Esophagus muscularis mucosa (tissue), 4 donors: Measurements from ENCODE around the gene NAIF1. TPM values are rescaled to one million over a fixed set of nuclear protein-coding genes. Genes with fewer than 3 reads are reported as not detected.
A peak's percentile ranks its signal among the peaks of the same experiment; 100 is the strongest.
"Not testable (repeated sequence)": the region's sequence is repeated elsewhere in the genome, so short reads cannot be mapped to it uniquely, and the experiment has no call there.

Experiments
- DNase-seq: peaks from one replicate; pipeline ENCODE4 v3.0.0-alpha.2; 2017; ENCODE audit errors: extremely low spot score
- H3K27ac ChIP-seq, 4 donors: fragments of 200-600 bp; sonication (generic); replicated peaks in 1 of 4; 1 replicate in 3 of 4; 2 replicates in 1 of 4; pipeline ENCODE4 v1.5.1; 2016 to 2019; ENCODE audit warnings: mild to moderate bottlenecking in 1 of 4
- H3K27me3 ChIP-seq, 4 donors: fragments of 200-600 bp; sonication (generic); one replicate each; pipeline versions ENCODE4 v1.5.1 to v1.6.0; 2016 to 2019
- H3K36me3 ChIP-seq, 4 donors: fragments of 200-600 bp; sonication (generic); one replicate each; pipeline ENCODE4 v1.5.1; 2016 to 2019
- H3K4me1 ChIP-seq, 4 donors: fragments of 200-600 bp; sonication (generic); one replicate each; pipeline ENCODE4 v1.5.1; 2016 to 2019
- H3K4me3 ChIP-seq, 4 donors: fragments of 200-600 bp; sonication (generic); 1 replicate in 2 of 4; 2 replicates in 2 of 4; pipeline ENCODE4 v1.5.1; 2016 to 2019; ENCODE audit warnings: mild to moderate bottlenecking in 4 of 4, moderate library complexity in 1 of 4
- H3K9me3 ChIP-seq, 4 donors: fragments of 200-600 bp; sonication (generic); 1 replicate in 3 of 4; 2 replicates in 1 of 4; pipeline ENCODE4 v1.5.1; 2016 to 2019
- EP300 ChIP-seq: sonication (generic); formaldehyde crosslinking; IDR thresholded peaks from one replicate; pipeline ENCODE4 v1.6.1; 2017; ENCODE audit warnings: antibody characterized with exemption
- POLR2A ChIP-seq: fragments of 450-650 bp; IDR thresholded peaks from one replicate; pipeline ENCODE4 v1.6.1; 2017; ENCODE audit warnings: antibody characterized with exemption, moderate library complexity, mild to moderate bottlenecking, low read depth
- POLR2AphosphoS5 ChIP-seq, 2 donors: sonication (generic); formaldehyde crosslinking; IDR thresholded peaks; one replicate each; pipeline ENCODE4 v1.6.1; 2017; ENCODE audit warnings: antibody characterized with exemption in 2 of 2
- WGBS: methylation state at CpG from one replicate; pipeline ENCODE4 v1.1.5; 2018; 5-methylcytosine and 5-hydroxymethylcytosine counted together
- intact Hi-C: fragments of 100-400 bp; cut with DNase I; formaldehyde crosslinking; loops from one replicate; pipeline ENCODE4 v1.15.1; 2023
- total RNA-seq, 4 donors: library from RNA; depleted of rRNA; stranded (reverse); fragments of >200 nt; gene quantifications; one replicate each; pipeline versions ENCODE4 v1.1.0 to v1.2.1, GENCODE V29; 2016
- TF ChIP-seq, protein P1 (sequence below), 3 experiments: fragments of 200-600 bp in 2 of 3; fragments of 450-650 bp in 1 of 3; sonication (generic) in 2 of 3; IDR thresholded peaks; one replicate each; pipeline ENCODE4 v1.5.1; 2017 to 2019; ENCODE audit warnings: antibody characterized with exemption in 3 of 3, mild to moderate bottlenecking in 2 of 3, moderate library complexity in 1 of 3

Gene NAIF1
- total RNA-seq, 4 donors from 2014 or later = 5.4 to 12.0 (median 9.7) TPM

DNA sequence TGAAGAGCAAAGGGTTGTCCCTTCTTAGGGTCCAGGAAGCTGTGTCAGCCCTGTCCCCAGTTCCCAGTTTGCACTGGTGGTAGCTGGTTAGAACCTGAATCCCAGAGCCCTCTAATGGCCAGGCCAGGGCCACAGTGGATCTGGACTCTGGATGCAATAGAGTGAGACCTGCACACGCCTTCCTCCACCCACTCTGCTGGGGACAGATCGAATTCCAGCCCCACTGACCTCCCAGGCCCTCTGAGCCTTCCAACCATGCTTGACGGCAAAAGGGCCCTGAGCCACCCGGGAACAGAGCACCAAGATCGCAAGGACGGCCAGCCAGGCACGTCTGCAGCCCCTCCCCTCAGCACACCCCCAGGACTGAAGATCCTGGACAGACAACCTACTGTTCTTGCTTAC, 23.7 kb downstream of the NAIF1 start:
- WGBS = 76% methylated on average over 5 of the region's 7 CpGs
- Histone ChIP-seq H3K27me3 (no peaks in the 10 kb centered on the region), H3K4me3 (no peak overlapping the region), H3K36me3 (no peaks in the 10 kb centered on the region), H3K9me3 (no peaks in the 10 kb centered on the region), H3K4me1 (peaks cover 0 to 5% (median 0%) of the 10 kb centered on the region in 4 donors), H3K27ac (peak overlapping the region in 1 of 4 donors; percentile 33)
- intact Hi-C loops = no loop called here
- no peak for TF ChIP-seq EP300
- no peak for TF ChIP-seq POLR2A
- TF ChIP-seq, protein P1, sequence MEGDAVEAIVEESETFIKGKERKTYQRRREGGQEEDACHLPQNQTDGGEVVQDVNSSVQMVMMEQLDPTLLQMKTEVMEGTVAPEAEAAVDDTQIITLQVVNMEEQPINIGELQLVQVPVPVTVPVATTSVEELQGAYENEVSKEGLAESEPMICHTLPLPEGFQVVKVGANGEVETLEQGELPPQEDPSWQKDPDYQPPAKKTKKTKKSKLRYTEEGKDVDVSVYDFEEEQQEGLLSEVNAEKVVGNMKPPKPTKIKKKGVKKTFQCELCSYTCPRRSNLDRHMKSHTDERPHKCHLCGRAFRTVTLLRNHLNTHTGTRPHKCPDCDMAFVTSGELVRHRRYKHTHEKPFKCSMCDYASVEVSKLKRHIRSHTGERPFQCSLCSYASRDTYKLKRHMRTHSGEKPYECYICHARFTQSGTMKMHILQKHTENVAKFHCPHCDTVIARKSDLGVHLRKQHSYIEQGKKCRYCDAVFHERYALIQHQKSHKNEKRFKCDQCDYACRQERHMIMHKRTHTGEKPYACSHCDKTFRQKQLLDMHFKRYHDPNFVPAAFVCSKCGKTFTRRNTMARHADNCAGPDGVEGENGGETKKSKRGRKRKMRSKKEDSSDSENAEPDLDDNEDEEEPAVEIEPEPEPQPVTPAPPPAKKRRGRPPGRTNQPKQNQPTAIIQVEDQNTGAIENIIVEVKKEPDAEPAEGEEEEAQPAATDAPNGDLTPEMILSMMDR (IDR thresholded peaks at IDR 0.05) = no peak
- TF ChIP-seq POLR2AphosphoS5 (IDR thresholded peaks at IDR 0.05) = no peak
- no peak for DNase-seq

DNA sequence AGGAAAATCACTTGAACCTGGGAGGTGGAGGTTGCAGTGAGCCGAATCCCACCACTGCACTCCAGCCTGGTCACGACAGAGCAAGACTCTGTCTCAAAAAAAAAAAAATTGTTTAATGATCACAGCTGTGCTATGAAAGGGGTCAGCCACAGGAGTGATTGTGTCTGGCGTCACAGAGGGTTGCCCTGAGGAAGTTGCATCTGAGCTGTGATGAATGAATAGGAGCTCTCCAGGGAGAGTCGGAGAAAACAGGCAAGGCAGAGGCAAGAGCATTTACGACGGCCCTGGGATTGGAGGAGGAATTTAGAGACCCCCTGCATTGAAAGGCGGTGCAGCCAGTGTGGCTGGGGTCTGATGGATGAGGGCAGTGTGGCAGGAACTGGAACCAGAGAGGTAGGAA, 25.1 kb downstream of the NAIF1 start:
- WGBS = 86% methylated on average over 7 of the region's 7 CpGs
- DNase-seq = no peak
- no peak overlapping the region for H3K4me3 ChIP-seq
- no peaks in the 10 kb centered on the region for H3K9me3 ChIP-seq
- peaks cover 0 to 5% (median 0%) of the 10 kb centered on the region in 4 donors for H3K4me1 ChIP-seq
- no peaks in the 10 kb centered on the region for H3K27me3 ChIP-seq
- no peaks in the 10 kb centered on the region for H3K36me3 ChIP-seq
- intact Hi-C loops = no loop called here
- TF ChIP-seq POLR2AphosphoS5 (IDR thresholded peaks at IDR 0.05) = no peak
- TF ChIP-seq, protein P1 (IDR thresholded peaks at IDR 0.05) = no peak
- TF ChIP-seq POLR2A = no peak
- no peak for TF ChIP-seq EP300
- no peak overlapping the region for H3K27ac ChIP-seq

DNA sequence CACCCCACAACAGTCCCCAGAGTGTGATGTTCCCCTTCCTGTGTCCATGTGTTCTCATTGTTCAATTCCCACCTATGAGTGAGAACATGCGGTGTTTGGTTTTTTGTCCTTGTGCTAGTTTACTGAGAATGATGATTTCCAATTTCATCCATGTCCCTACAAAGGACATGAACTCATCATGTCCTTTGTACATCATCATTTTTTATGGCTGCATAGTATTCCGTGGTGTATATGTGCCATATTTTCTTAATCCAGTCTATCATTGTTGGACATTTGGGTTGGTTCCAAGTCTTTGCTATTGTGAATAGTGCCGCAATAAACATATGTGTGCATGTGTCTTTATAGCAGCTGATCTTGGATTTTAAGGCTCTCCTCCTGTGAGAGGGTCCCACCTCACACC, 26.3 kb downstream of the NAIF1 start:
- H3K4me3 ChIP-seq, H3K4me1 ChIP-seq, H3K36me3 ChIP-seq, intact Hi-C loops, H3K27ac ChIP-seq, DNase-seq, H3K9me3 ChIP-seq, H3K27me3 ChIP-seq: not testable (repeated sequence)
- WGBS = 78% methylated on average over 3 of the region's 3 CpGs

DNA sequence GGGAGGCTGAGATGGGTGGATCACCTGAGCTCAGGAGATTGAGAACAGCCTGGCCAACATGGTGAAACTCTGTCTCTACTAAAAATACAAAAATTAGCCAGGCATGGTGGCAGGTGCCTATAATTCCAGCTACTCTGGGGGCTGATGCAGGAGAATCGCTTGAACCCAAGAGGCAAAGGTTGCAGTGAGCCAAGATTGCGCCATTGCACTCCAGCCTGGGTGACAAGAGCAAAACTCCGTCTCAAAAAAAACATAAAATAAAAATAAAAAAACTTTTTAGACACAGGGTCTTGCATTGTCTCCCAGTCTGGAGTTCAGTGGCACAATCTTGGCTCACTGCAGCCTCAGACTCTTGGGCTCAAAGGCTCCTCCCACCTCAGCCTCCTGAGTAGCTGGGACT, 30.6 kb downstream of the NAIF1 start:
- not testable (repeated sequence) for H3K27ac ChIP-seq, H3K4me1 ChIP-seq, H3K4me3 ChIP-seq, H3K36me3 ChIP-seq, H3K9me3 ChIP-seq, H3K27me3 ChIP-seq, DNase-seq
- intact Hi-C loops = loop anchor here (10.0 kb wide), 1 partner anchor 52 kb away; the partner anchor contains the start of gene EEIG1
- WGBS = 82% methylated on average over 3 of the region's 3 CpGs

DNA sequence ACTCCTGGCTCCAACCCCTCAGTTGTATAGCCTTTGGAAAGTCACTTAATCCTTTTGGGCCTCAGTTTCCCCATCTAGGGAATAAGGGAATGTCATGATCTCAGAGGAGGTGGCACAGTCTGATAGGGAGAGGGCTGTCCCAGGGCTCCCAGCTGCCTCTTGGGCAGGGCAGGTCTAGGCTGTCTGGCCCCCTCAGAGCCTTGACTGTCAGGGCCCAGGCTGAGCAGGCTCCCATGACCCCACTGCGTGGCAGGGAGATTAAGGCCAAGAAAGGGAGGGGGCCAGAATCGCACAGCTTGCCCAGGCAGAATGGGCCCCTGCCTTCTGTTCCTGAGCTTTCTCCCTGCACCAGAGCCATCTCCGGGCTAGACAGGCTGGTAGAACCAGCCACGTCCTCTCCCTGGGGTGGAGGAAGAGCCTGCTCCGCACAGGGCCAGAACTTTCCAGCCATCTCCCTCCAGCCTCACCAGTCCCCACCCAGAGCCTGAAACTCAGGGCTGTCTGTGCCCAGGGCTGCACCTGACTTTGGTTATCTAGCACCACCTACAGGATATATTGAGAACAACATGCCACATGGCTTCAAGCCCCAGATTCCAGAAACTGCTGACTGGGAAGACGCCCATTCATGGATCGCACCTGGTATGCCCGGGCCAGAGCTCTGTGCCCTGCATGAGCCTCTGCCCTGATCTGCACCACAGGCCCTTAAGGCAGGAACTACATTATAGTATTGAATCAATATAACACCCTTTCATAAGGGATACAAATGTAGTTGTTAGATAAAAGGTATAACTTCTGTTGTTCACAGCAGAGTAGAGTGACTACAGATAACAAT, 32.1 kb downstream of the NAIF1 start:
- H3K4me3 ChIP-seq = no peak overlapping the region
- TF ChIP-seq, protein P1 (IDR thresholded peaks at IDR 0.05) = peak; percentile 87 to 96 (median 93)
- peak in 1 of 2 donors; percentile 53 for TF ChIP-seq POLR2AphosphoS5 (IDR thresholded peaks at IDR 0.05)
- no peak for TF ChIP-seq POLR2A
- intact Hi-C loops = loop anchor here (1.0 to 10.0 kb wide), 3 partner anchors 50 to 92 kb away; partner anchors contain the start of gene EEIG1
- peak; percentile 93 for DNase-seq
- H3K27ac ChIP-seq = no peak overlapping the region
- H3K4me1 ChIP-seq = peaks cover 3 to 9% (median 5%) of the 10 kb centered on the region in 4 donors
- WGBS = 71% methylated on average over 2 of the region's 8 CpGs
- no peaks in the 10 kb centered on the region for H3K9me3 ChIP-seq
- no peaks in the 10 kb centered on the region for H3K36me3 ChIP-seq
- no peaks in the 10 kb centered on the region for H3K27me3 ChIP-seq
